WI38 (cell line): Measurements from ENCODE around the gene MYZAP.

Experiments
- H3K4me3 ChIP-seq: 2 replicates; pipeline ENCODE4 v1.5.1; 2011; ENCODE audit warnings: low read depth, mild to moderate bottlenecking, control low read depth, low read length
- TF ChIP-seq, protein P1 (sequence below): IDR thresholded peaks from 2 replicates; pipeline ENCODE4 v1.5.1; 2012; ENCODE audit warnings: low read depth, mild to moderate bottlenecking, control low read depth, low read length

MYZAP gene

GRCh38 chr15:57692709-57693108 lies 101.0 kb downstream of the MYZAP start:
- TF ChIP-seq, protein P1, sequence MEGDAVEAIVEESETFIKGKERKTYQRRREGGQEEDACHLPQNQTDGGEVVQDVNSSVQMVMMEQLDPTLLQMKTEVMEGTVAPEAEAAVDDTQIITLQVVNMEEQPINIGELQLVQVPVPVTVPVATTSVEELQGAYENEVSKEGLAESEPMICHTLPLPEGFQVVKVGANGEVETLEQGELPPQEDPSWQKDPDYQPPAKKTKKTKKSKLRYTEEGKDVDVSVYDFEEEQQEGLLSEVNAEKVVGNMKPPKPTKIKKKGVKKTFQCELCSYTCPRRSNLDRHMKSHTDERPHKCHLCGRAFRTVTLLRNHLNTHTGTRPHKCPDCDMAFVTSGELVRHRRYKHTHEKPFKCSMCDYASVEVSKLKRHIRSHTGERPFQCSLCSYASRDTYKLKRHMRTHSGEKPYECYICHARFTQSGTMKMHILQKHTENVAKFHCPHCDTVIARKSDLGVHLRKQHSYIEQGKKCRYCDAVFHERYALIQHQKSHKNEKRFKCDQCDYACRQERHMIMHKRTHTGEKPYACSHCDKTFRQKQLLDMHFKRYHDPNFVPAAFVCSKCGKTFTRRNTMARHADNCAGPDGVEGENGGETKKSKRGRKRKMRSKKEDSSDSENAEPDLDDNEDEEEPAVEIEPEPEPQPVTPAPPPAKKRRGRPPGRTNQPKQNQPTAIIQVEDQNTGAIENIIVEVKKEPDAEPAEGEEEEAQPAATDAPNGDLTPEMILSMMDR = no peak
- H3K4me3 ChIP-seq = no peak overlapping the region

GRCh38 chr15:57694279-57694678 lies 102.6 kb downstream of the MYZAP start:
- TF ChIP-seq, protein P1 = no peak
- no peak overlapping the region for H3K4me3 ChIP-seq

DNA sequence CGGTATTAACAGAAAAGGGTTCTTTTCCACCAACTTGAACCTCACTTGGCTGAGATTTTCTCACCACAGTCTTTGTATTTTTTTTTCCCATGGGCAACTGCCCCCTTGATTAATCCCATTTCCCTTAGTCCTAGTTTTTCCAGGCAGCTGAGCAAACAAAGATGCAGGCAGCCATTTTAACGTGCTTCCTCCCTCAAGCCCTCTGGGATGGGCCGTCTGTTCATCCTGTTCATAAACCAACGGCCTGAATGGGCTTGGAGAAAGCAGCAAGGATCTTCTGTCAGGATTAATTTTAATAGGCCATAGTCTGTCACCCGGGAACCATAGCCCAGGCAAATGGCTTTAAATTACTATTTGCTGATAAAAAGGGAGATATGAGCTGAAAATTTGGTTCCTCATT lies 104.4 kb downstream of the MYZAP start:
- TF ChIP-seq, protein P1 = no peak

GRCh38 chr15:57697588-57697987 lies 105.9 kb downstream of the MYZAP start:
- TF ChIP-seq, protein P1 = no peak
- no peak overlapping the region for H3K4me3 ChIP-seq

More for the DNA sequence above, 104.4 kb downstream of the MYZAP start:
- no peak overlapping the region for H3K4me3 ChIP-seq

DNA sequence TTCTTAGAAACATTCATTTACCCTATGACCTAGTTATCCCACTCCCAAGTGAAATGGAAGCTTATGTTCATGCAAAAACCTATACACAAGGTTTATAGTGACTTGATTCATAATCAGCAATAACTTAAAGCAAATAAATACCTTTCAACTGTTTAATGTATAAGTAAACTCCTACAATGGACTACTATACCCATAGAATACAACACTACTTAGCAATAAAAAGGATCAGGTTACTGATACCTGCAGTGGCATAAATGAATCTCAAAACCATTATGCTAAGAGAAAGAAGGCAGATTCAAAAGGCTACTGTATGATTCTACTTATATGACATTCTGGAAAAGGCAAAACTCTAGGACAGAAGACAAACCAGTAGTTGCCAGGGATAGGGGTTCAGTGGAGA lies 106.5 kb downstream of the MYZAP start:
- TF ChIP-seq, protein P1 = no peak

GRCh38 chr15:57698991-57699390 lies 107.3 kb downstream of the MYZAP start:
- TF ChIP-seq, protein P1 = no peak
- no peak overlapping the region for H3K4me3 ChIP-seq

More for the DNA sequence above, 106.5 kb downstream of the MYZAP start:
- H3K4me3 ChIP-seq = no peak overlapping the region

- TF ChIP-seq, protein P1 = no peak
- no peak overlapping the region for H3K4me3 ChIP-seq
Measured at GRCh38 chr15:57703387-57703786, 111.7 kb downstream of the MYZAP start.
